GM19452 (cell line): ENCODE data around the gene MAP4.
"Not testable (repeated sequence)": the region's sequence is repeated elsewhere in the genome, so short reads cannot be mapped to it uniquely, and the experiment has no call there.

Source experiments
- ATAC-seq: cut with Tn5 transposase; IDR thresholded peaks from one replicate; pipeline ENCODE4 v1.9.1; 2021; ENCODE audit not compliant: unreplicated experiment

MAP4 gene

GRCh38 chr3:48014358-48014757, 1.9 kb downstream of the MAP4 start:
- ATAC-seq: no peak

- ATAC-seq: no peak
Measured at GRCh38 chr3:48013288-48013980, 2.8 kb downstream of the MAP4 start.

GRCh38 chr3:48012659-48013058, 3.6 kb downstream of the MAP4 start:
- ATAC-seq: no peak

- ATAC-seq: not testable (repeated sequence)
Measured at GRCh38 chr3:48008066-48008465, 8.2 kb downstream of the MAP4 start.

GRCh38 chr3:48007361-48007760, 8.9 kb downstream of the MAP4 start:
- not testable (repeated sequence) for ATAC-seq

- ATAC-seq: not testable (repeated sequence)
Measured at GRCh38 chr3:48006794-48007193, 9.4 kb downstream of the MAP4 start.

- ATAC-seq: no peak
Measured at GRCh38 chr3:48004694-48005093, 11.5 kb downstream of the MAP4 start.

- ATAC-seq: no peak
Measured at GRCh38 chr3:48002787-48003186, 13.4 kb downstream of the MAP4 start.

GRCh38 chr3:48001991-48002390, 14.2 kb downstream of the MAP4 start:
- no peak for ATAC-seq

- no peak for ATAC-seq
Measured at GRCh38 chr3:48000212-48000611, 16.0 kb downstream of the MAP4 start.

- no peak for ATAC-seq
Measured at GRCh38 chr3:47996440-47996839, 19.8 kb downstream of the MAP4 start.

GRCh38 chr3:47994180-47994579, 22.0 kb downstream of the MAP4 start:
- no peak for ATAC-seq

- no peak for ATAC-seq
Measured at GRCh38 chr3:47991341-47991740, 24.9 kb downstream of the MAP4 start.

GRCh38 chr3:47989981-47990440, 26.2 kb downstream of the MAP4 start:
- no peak for ATAC-seq

GRCh38 chr3:47985381-47985780, 30.8 kb downstream of the MAP4 start:
- ATAC-seq: no peak

GRCh38 chr3:47984075-47984728, 32.0 kb downstream of the MAP4 start:
- no peak for ATAC-seq

- no peak for ATAC-seq
Measured at GRCh38 chr3:47980795-47981194, 35.4 kb downstream of the MAP4 start.

GRCh38 chr3:47979070-47979469, 37.1 kb downstream of the MAP4 start:
- no peak for ATAC-seq

GRCh38 chr3:47978386-47978785, 37.8 kb downstream of the MAP4 start:
- ATAC-seq: no peak

- no peak for ATAC-seq
Measured at GRCh38 chr3:47976135-47976732, 40.0 kb downstream of the MAP4 start.

GRCh38 chr3:47974974-47975470, 41.2 kb downstream of the MAP4 start:
- no peak for ATAC-seq

- ATAC-seq: no peak
Measured at GRCh38 chr3:47971081-47971480, 45.1 kb downstream of the MAP4 start.
